ENCODE measurements around the gene MAGOHB. TPM values are rescaled to one million over a fixed set of nuclear protein-coding genes. Genes with fewer than 3 reads are reported as not detected.

MAGOHB gene
- total RNA-seq, 1 experiment from 2014 or later = 22.5 TPM

DNA sequence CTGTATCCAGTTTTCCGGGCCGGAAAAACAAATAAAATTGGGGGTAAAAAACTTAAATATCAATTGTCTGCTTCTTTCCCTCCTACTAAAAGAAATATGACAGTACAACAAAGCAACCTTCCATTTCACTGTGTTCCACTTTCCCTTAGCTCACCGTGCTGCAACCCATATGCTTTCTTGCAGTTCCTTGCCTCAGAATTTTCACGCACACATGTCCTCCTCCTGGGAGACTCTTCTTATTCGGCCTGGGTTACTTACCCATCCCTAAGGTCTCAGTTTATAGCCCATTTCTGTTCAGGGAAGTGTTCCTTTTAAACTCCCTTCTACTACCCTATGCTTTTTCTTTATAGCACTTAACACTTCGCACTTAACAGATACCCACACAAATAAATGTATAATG, 4.5 kb upstream of the MAGOHB start:
- in situ Hi-C loops (cut with HindIII; ENCODE audit: low pct_unique_long_range_greater_than_20kb, low sequenced_read_pairs) (no loop called here), intact Hi-C loops (cut with micrococcal nuclease; ENCODE audit: unreplicated experiment) (loop anchor here (10.0 kb wide), 1 partner anchor 137 kb away; no protein-coding TSS in a partner anchor)
- H3K9me3 ChIP-seq (ENCODE audit: control insufficient read depth, insufficient read depth, low read depth, low read length) = no peaks in the 10 kb centered on the region
- no peak overlapping the region for H3K4me3 ChIP-seq (ENCODE audit: low read depth in 2 of 2, low read length in 2 of 2)
- BruUV-seq (replicated peaks) = no TSS peak
- no peak overlapping the region for H3K27ac ChIP-seq (ENCODE audit: low read length)
- TF ChIP-seq POLR2AphosphoS5 (IDR thresholded peaks at IDR 0.05; ENCODE audit: low read depth, low read length) (no peak), TCF7L2 (IDR thresholded peaks at IDR 0.05; ENCODE audit: low read depth, low read length) (no peak), SIN3A (IDR thresholded peaks at IDR 0.05; ENCODE audit: borderline replicate concordance, insufficient read depth, low read depth, low read length) (no peak), REST (IDR thresholded peaks at IDR 0.05; ENCODE audit: insufficient read depth in 1 of 2, low read depth in 2 of 2, low read length in 1 of 2) (no peak)
- TF ChIP-seq, protein P1, sequence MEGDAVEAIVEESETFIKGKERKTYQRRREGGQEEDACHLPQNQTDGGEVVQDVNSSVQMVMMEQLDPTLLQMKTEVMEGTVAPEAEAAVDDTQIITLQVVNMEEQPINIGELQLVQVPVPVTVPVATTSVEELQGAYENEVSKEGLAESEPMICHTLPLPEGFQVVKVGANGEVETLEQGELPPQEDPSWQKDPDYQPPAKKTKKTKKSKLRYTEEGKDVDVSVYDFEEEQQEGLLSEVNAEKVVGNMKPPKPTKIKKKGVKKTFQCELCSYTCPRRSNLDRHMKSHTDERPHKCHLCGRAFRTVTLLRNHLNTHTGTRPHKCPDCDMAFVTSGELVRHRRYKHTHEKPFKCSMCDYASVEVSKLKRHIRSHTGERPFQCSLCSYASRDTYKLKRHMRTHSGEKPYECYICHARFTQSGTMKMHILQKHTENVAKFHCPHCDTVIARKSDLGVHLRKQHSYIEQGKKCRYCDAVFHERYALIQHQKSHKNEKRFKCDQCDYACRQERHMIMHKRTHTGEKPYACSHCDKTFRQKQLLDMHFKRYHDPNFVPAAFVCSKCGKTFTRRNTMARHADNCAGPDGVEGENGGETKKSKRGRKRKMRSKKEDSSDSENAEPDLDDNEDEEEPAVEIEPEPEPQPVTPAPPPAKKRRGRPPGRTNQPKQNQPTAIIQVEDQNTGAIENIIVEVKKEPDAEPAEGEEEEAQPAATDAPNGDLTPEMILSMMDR (IDR thresholded peaks at IDR 0.05) = no peak
- no peak for DNase-seq (ENCODE audit: low read depth, low spot score)
- no peaks in the 10 kb centered on the region for H3K27me3 ChIP-seq (ENCODE audit: control insufficient read depth, insufficient read depth, low read length)
- H3K36me3 ChIP-seq (ENCODE audit: control insufficient read depth, insufficient read depth, low read length) = peaks cover 4% of the 10 kb centered on the region; the same call in 1 of the 2 replicates
- no peak for ATAC-seq
- ChIA-PET POLR2A (no interaction called here), CTCF (no interaction called here)
- H3K4me1 ChIP-seq (ENCODE audit: control insufficient read depth, insufficient read depth, low read length) = no peaks in the 10 kb centered on the region

- BruUV-seq (replicated peaks) = no TSS peak
- ATAC-seq (no peak), DNase-seq (ENCODE audit: low read depth, low spot score) (no peak)
- Histone ChIP-seq H3K27me3 (ENCODE audit: control insufficient read depth, insufficient read depth, low read length) (no peaks in the 10 kb centered on the region), H3K4me1 (ENCODE audit: control insufficient read depth, insufficient read depth, low read length) (no peaks in the 10 kb centered on the region; the same call in 1 of the 2 replicates), H3K27ac (ENCODE audit: low read length) (no peak overlapping the region), H3K36me3 (ENCODE audit: control insufficient read depth, insufficient read depth, low read length) (peaks cover 8% of the 10 kb centered on the region), H3K9me3 (ENCODE audit: control insufficient read depth, insufficient read depth, low read depth, low read length) (no peaks in the 10 kb centered on the region), H3K4me3 (ENCODE audit: low read depth in 2 of 2, low read length in 2 of 2) (no peak overlapping the region)
- ChIA-PET CTCF (no interaction called here), POLR2A (no interaction called here)
- TF ChIP-seq SIN3A (IDR thresholded peaks at IDR 0.05; ENCODE audit: borderline replicate concordance, insufficient read depth, low read depth, low read length) = no peak
- no peak for TF ChIP-seq TCF7L2 (IDR thresholded peaks at IDR 0.05; ENCODE audit: low read depth, low read length)
- TF ChIP-seq, protein P1 (IDR thresholded peaks at IDR 0.05) = no peak
- no peak for TF ChIP-seq POLR2AphosphoS5 (IDR thresholded peaks at IDR 0.05; ENCODE audit: low read depth, low read length)
- TF ChIP-seq REST (IDR thresholded peaks at IDR 0.05; ENCODE audit: insufficient read depth in 1 of 2, low read depth in 2 of 2, low read length in 1 of 2) = no peak
- in situ Hi-C loops (cut with HindIII; ENCODE audit: low pct_unique_long_range_greater_than_20kb, low sequenced_read_pairs) = no loop called here
- intact Hi-C loops (cut with micrococcal nuclease; ENCODE audit: unreplicated experiment) = loop anchor here (10.0 kb wide), 1 partner anchor 139 kb away; no protein-coding TSS in a partner anchor
These were observed 2.1 kb upstream of the MAGOHB start for GRCh38 chr12:10615532-10615931.
